NCI-H2227 (cell line): Measurements from ENCODE around the gene TEX55.
"Not testable (repeated sequence)": the region's sequence is repeated elsewhere in the genome, so short reads cannot be mapped to it uniquely, and the experiment has no call there.

ENCODE experiments used
- DNase-seq: peaks from one replicate; lab custom pipeline; 2025; ENCODE audit not compliant: unreplicated experiment; lab: John Stamatoyannopoulos, UW

The TEX55 gene

GRCh38 chr3:119160361-119160760 is 14.4 kb downstream of the TEX55 start:
- DNase-seq = no peak

- no peak for DNase-seq
Observed at GRCh38 chr3:119160815-119161214, 14.8 kb downstream of the TEX55 start.

GRCh38 chr3:119161240-119161639 is 15.3 kb downstream of the TEX55 start:
- no peak for DNase-seq

GRCh38 chr3:119164745-119165144 is 18.8 kb downstream of the TEX55 start:
- DNase-seq = not testable (repeated sequence)

- no peak for DNase-seq
Observed at GRCh38 chr3:119170821-119171220, 24.9 kb downstream of the TEX55 start.

- no peak for DNase-seq
Observed at GRCh38 chr3:119173325-119173724, 27.4 kb downstream of the TEX55 start, which contains the start of gene UPK1B. UPK1B (plus strand) TSS chr3:119173598; CDS start chr3:119186742, 13,144 bp downstream.

GRCh38 chr3:119175872-119176756 is 30.1 kb downstream of the TEX55 start:
- no peak for DNase-seq

GRCh38 chr3:119176778-119177177 is 30.8 kb downstream of the TEX55 start:
- no peak for DNase-seq

- DNase-seq = no peak
Observed at GRCh38 chr3:119177321-119177720, 31.4 kb downstream of the TEX55 start.

- no peak for DNase-seq
Observed at GRCh38 chr3:119181765-119182164, 35.8 kb downstream of the TEX55 start.

- no peak for DNase-seq
Observed at GRCh38 chr3:119184111-119184510, 38.1 kb downstream of the TEX55 start.

- DNase-seq = no peak
Observed at GRCh38 chr3:119184796-119185570, 39.0 kb downstream of the TEX55 start.

GRCh38 chr3:119187266-119187665 is 41.3 kb downstream of the TEX55 start:
- DNase-seq = no peak

GRCh38 chr3:119191800-119192199 is 45.8 kb downstream of the TEX55 start:
- no peak for DNase-seq

GRCh38 chr3:119194237-119195150 is 48.5 kb downstream of the TEX55 start:
- DNase-seq = no peak

- no peak for DNase-seq
Observed at GRCh38 chr3:119195151-119195476, 49.1 kb downstream of the TEX55 start.

- no peak for DNase-seq
Observed at GRCh38 chr3:119195911-119196310, 49.9 kb downstream of the TEX55 start.
